NCI-H524 treated with DMSO at 0.1 percent for 48 hours (cell line): ENCODE measurements around the gene GGT5.
"Not testable (repeated sequence)": the region's sequence is repeated elsewhere in the genome, so short reads cannot be mapped to it uniquely, and the experiment has no call there.

Experiments
- DNase-seq: peaks from one replicate; lab custom pipeline; 2025; lab: John Stamatoyannopoulos, UW

GGT5 gene

GRCh38 chr22:24263479-24263878 is 18.6 kb upstream of the GGT5 start:
- not testable (repeated sequence) for DNase-seq

GRCh38 chr22:24262185-24262749 is 17.4 kb upstream of the GGT5 start:
- not testable (repeated sequence) for DNase-seq

GRCh38 chr22:24259459-24259858 is 14.6 kb upstream of the GGT5 start:
- DNase-seq: peak; percentile 72

- DNase-seq: not testable (repeated sequence)
Observed at GRCh38 chr22:24256736-24257135, 11.9 kb upstream of the GGT5 start.

- not testable (repeated sequence) for DNase-seq
Observed at GRCh38 chr22:24256136-24256535, 11.3 kb upstream of the GGT5 start.

GRCh38 chr22:24253126-24253525 is 8.2 kb upstream of the GGT5 start:
- DNase-seq: not testable (repeated sequence)

- DNase-seq: not testable (repeated sequence)
Observed at GRCh38 chr22:24251286-24251685, 6.4 kb upstream of the GGT5 start.

GRCh38 chr22:24249413-24249812 is 4.5 kb upstream of the GGT5 start:
- DNase-seq: not testable (repeated sequence)

- DNase-seq: not testable (repeated sequence)
Observed at GRCh38 chr22:24248611-24249010, 3.7 kb upstream of the GGT5 start.

GRCh38 chr22:24247564-24248344 is 2.9 kb upstream of the GGT5 start:
- no peak for DNase-seq

GRCh38 chr22:24247011-24247507 is 2.2 kb upstream of the GGT5 start:
- DNase-seq: no peak

- not testable (repeated sequence) for DNase-seq
Observed at GRCh38 chr22:24245584-24246561, 991 bp upstream of the GGT5 start.

GRCh38 chr22:24244144-24244787 is 616 bp downstream of the GGT5 start:
- no peak for DNase-seq

GRCh38 chr22:24243417-24243816 is 1.5 kb downstream of the GGT5 start:
- DNase-seq: peak; percentile 33

- not testable (repeated sequence) for DNase-seq
Observed at GRCh38 chr22:24240985-24241692, 3.7 kb downstream of the GGT5 start.

- DNase-seq: no peak
Observed at GRCh38 chr22:24240381-24240780, 4.5 kb downstream of the GGT5 start.

- not testable (repeated sequence) for DNase-seq
Observed at GRCh38 chr22:24238101-24238694, 6.7 kb downstream of the GGT5 start.

GRCh38 chr22:24236656-24237055 is 8.2 kb downstream of the GGT5 start:
- no peak for DNase-seq

GRCh38 chr22:24235315-24235714 is 9.6 kb downstream of the GGT5 start:
- no peak for DNase-seq

GRCh38 chr22:24233816-24234215 is 11.1 kb downstream of the GGT5 start:
- DNase-seq: no peak

GRCh38 chr22:24233235-24233634 is 11.6 kb downstream of the GGT5 start:
- DNase-seq: no peak
